GM12873 (cell line): ENCODE results near the gene PRODH2.

Experiments used
- TF ChIP-seq, protein P1 (sequence below): IDR thresholded peaks from 2 replicates; pipeline ENCODE4 v1.5.1; 2012; ENCODE audit warnings: low read depth, mild to moderate bottlenecking, moderate library complexity, low read length, control low read depth; ENCODE audit not compliant: insufficient read depth; ENCODE audit errors: missing control alignments

The PRODH2 gene

GRCh38 chr19:35841961-35842595 lies 29.4 kb upstream of the PRODH2 start:
- TF ChIP-seq, protein P1, sequence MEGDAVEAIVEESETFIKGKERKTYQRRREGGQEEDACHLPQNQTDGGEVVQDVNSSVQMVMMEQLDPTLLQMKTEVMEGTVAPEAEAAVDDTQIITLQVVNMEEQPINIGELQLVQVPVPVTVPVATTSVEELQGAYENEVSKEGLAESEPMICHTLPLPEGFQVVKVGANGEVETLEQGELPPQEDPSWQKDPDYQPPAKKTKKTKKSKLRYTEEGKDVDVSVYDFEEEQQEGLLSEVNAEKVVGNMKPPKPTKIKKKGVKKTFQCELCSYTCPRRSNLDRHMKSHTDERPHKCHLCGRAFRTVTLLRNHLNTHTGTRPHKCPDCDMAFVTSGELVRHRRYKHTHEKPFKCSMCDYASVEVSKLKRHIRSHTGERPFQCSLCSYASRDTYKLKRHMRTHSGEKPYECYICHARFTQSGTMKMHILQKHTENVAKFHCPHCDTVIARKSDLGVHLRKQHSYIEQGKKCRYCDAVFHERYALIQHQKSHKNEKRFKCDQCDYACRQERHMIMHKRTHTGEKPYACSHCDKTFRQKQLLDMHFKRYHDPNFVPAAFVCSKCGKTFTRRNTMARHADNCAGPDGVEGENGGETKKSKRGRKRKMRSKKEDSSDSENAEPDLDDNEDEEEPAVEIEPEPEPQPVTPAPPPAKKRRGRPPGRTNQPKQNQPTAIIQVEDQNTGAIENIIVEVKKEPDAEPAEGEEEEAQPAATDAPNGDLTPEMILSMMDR, result no peak

DNA sequence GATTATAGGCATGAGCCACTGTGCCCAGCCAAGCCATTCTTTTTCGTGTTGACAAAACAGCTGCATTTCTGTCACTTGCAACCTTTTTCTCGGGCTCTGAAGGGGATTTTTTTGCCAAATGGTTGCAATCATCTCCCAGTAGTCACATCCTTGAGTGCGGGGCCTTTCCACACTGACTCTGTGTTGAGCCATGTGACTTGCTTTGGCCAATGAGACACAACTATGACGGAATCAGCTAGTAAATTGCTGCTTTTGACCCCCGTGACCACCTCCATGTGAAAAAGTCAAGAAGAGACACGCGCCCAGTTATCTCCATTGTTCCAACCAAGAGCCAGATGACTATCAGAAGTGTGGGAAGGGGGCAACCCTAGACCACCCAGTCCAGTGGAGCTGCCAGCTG lies 21.3 kb upstream of the PRODH2 start:
- TF ChIP-seq, protein P1, result no peak

DNA sequence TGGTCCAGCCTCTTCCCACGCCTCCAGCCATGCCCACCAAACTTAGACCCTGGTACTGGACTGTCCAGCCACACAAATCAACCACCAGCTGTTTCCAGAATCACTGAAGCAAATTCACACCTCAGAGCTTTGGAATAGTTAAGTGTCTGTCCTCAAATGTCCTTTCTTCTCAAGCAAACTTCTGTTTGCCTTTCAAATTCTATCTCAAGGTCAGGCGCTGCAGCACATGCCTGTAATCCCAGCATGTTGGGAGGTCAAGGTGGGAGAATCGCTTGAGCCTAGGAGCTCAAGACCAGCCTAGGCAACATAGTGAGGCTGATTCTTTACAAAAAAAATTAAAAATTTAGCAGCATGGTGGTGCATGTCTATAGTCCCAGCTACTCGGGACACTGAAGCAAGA lies 19.4 kb upstream of the PRODH2 start:
- TF ChIP-seq, protein P1, result no peak

GRCh38 chr19:35830986-35831385 lies 18.3 kb upstream of the PRODH2 start:
- TF ChIP-seq, protein P1, result no peak

- TF ChIP-seq, protein P1, result no peak
Measured at GRCh38 chr19:35828692-35829301, 16.2 kb upstream of the PRODH2 start.

GRCh38 chr19:35824150-35824549 lies 11.5 kb upstream of the PRODH2 start:
- TF ChIP-seq, protein P1, result no peak

- TF ChIP-seq, protein P1, result no peak
Measured at GRCh38 chr19:35822579-35822978, 9.9 kb upstream of the PRODH2 start.
